A549 (cell line): ENCODE measurements around the gene NUDT2. TPM values are rescaled to one million over a fixed set of nuclear protein-coding genes. Genes with fewer than 3 reads are reported as not detected.

Experiments
- ATAC-seq, 2 experiments: fragments of 200-7000 bp in 1 of 2; fragments of >200 bp in 1 of 2; cut with Nextera tagmentation in 1 of 2; cut with Tn5 transposase in 1 of 2; 3 replicates each; pipeline versions ENCODE4 v1.8.0 to v1.9.1; 2018 to 2020; ENCODE audit warnings: mild to moderate bottlenecking in 1 of 2, moderate library complexity in 1 of 2
- CTCF ChIA-PET: fragments of 300-600 bp; sonication (Branson Sonifier 250); formaldehyde crosslinking; extraction: SDS; loops from one replicate; lab custom pipeline; 2021; ENCODE audit warnings: antibody characterized with exemption, inconsistent platforms; lab: Yijun Ruan, JAX
- POLR2A ChIA-PET: fragments of 350-600 bp; formaldehyde crosslinking; extraction: SDS; loops from one replicate; lab custom pipeline; 2021; ENCODE audit warnings: antibody characterized with exemption, inconsistent platforms; lab: Yijun Ruan, JAX
- DNase-seq, 2 experiments: peaks; one replicate each; pipeline versions ENCODE4 v3.0.0 to v3.0.0-alpha.2; 2011 to 2016; ENCODE audit warnings: low read depth in 1 of 2, low spot score in 1 of 2
- FAIRE-seq: peaks from 2 replicates; lab custom pipeline; 2011; peaks lifted over from hg19 to GRCh38; lab: Jason Lieb, UNC
- H3K27ac ChIP-seq, 2 experiments: fragments of >200 bp; sonication (Bioruptor Twin); formaldehyde crosslinking; 3 replicates each; pipeline ENCODE4 v1.5.1; 2016 to 2017
- H3K4me1 ChIP-seq: fragments of >200 bp; sonication (Bioruptor Twin); formaldehyde crosslinking; 3 replicates; pipeline ENCODE4 v1.6.1; 2016
- H3K4me2 ChIP-seq: fragments of >200 bp; sonication (Bioruptor Twin); formaldehyde crosslinking; 3 replicates; pipeline ENCODE4 v1.6.1; 2016
- H3K4me3 ChIP-seq: fragments of >200 bp; sonication (Bioruptor Twin); formaldehyde crosslinking; 3 replicates; pipeline ENCODE4 v1.5.1; 2016
- H3K9me3 ChIP-seq: fragments of >200 bp; sonication (Bioruptor Twin); formaldehyde crosslinking; 3 replicates; pipeline ENCODE4 v1.6.1; 2016
- CHD4 ChIP-seq: fragments of 200-600 bp; sonication (generic); IDR thresholded peaks from 2 replicates; pipeline ENCODE4 v1.6.1; 2016; ENCODE audit warnings: antibody characterized with exemption, mild to moderate bottlenecking, borderline replicate concordance
- CTCF ChIP-seq: fragments of >200 bp; sonication (Bioruptor Twin); formaldehyde crosslinking; IDR thresholded peaks from 3 replicates; pipeline ENCODE4 v1.5.1; 2016
- EHF ChIP-seq: fragments of 250-450 bp; sonication (Bioruptor Pico); IDR thresholded peaks from 2 replicates; pipeline ENCODE4 v1.5.0; 2020; ENCODE audit warnings: mild to moderate bottlenecking
- EHMT2 ChIP-seq: fragments of 200-600 bp; sonication (generic); IDR thresholded peaks from 2 replicates; pipeline ENCODE4 v1.6.1; 2016; ENCODE audit warnings: antibody characterized with exemption, low read depth, mild to moderate bottlenecking, moderate library complexity
- EP300 ChIP-seq, 2 experiments: fragments of >200 bp; sonication (Bioruptor Twin); formaldehyde crosslinking; IDR thresholded peaks; 2 replicates in 1 of 2; 3 replicates in 1 of 2; pipeline ENCODE4 v1.6.1; 2016 to 2017
- ESRRA ChIP-seq: fragments of 150-350 bp; IDR thresholded peaks from 2 replicates; pipeline ENCODE4 v1.6.1; 2014; ENCODE audit warnings: mild to moderate bottlenecking, low read length, borderline replicate concordance
- FOSB ChIP-seq: fragments of 250-450 bp; sonication (Bioruptor Pico); IDR thresholded peaks from 2 replicates; pipeline ENCODE4 v1.5.0; 2020; ENCODE audit warnings: mild to moderate bottlenecking, moderate library complexity
- HDAC2 ChIP-seq: fragments of 200-600 bp; sonication (generic); IDR thresholded peaks from 2 replicates; pipeline ENCODE4 v1.6.1; 2016
- HEYL ChIP-seq: fragments of 250-450 bp; sonication (Bioruptor Pico); IDR thresholded peaks from 2 replicates; pipeline ENCODE4 v1.8.0; 2021; ENCODE audit warnings: mild to moderate bottlenecking, moderate library complexity
- MAFK ChIP-seq: fragments of 450-650 bp; IDR thresholded peaks from 2 replicates; pipeline ENCODE4 v1.6.1; 2014; ENCODE audit not compliant: partially characterized antibody
- PHF8 ChIP-seq: fragments of 200-600 bp; sonication (generic); IDR thresholded peaks from 2 replicates; pipeline ENCODE4 v1.6.1; 2016; ENCODE audit warnings: low read depth, mild to moderate bottlenecking, antibody characterized with exemption, moderate library complexity, borderline replicate concordance
- RAD21 ChIP-seq, 2 experiments: fragments of >200 bp in 1 of 2; sonication (Bioruptor Twin) in 1 of 2; formaldehyde crosslinking in 1 of 2; IDR thresholded peaks in 1 of 2; conservative IDR thresholded peaks in 1 of 2; 2 replicates in 1 of 2; 3 replicates in 1 of 2; pipeline ENCODE4 v1.6.1; 2012 to 2018; ENCODE audit warnings: inconsistent platforms in 1 of 2
- RARB ChIP-seq: fragments of 250-450 bp; sonication (Bioruptor Pico); IDR thresholded peaks from 2 replicates; pipeline ENCODE4 v1.8.0; 2021; ENCODE audit warnings: mild to moderate bottlenecking, moderate library complexity
- RNF2 ChIP-seq: fragments of 200-600 bp; sonication (generic); IDR thresholded peaks from 2 replicates; pipeline ENCODE4 v1.6.1; 2016; ENCODE audit warnings: low read depth, mild to moderate bottlenecking, antibody characterized with exemption, moderate library complexity, borderline replicate concordance
- SMC3 ChIP-seq: fragments of >200 bp; sonication (Bioruptor Twin); formaldehyde crosslinking; IDR thresholded peaks from 3 replicates; pipeline ENCODE4 v1.6.1; 2018; ENCODE audit warnings: inconsistent platforms
- ZNF302 ChIP-seq: fragments of 250-450 bp; sonication (Bioruptor Pico); IDR thresholded peaks from 2 replicates; pipeline ENCODE4 v1.9.0; 2021; ENCODE audit warnings: inconsistent platforms, mild to moderate bottlenecking, moderate library complexity
- WGBS: methylation state at CpG from one replicate; pipeline ENCODE4 v1.1.6; 2017; ENCODE audit errors: missing lambda C conversion rate; 5-methylcytosine and 5-hydroxymethylcytosine counted together
- polyA plus RNA-seq, 4 experiments: library from polyadenylated mRNA; depleted of rRNA in 3 of 4; stranded (reverse); fragments of >200 nt; fragmentation: RNase III in 1 of 4; extraction: RNeasy Plus Mini Kit Qiagen cat#74134 plus additional on column Dnase treatment in 1 of 4; gene quantifications; 2 replicates in 3 of 4; 3 replicates in 1 of 4; pipeline ENCODE4 v1.2.3, GENCODE V29; 2011 to 2017
- TF ChIP-seq, protein P1 (sequence below): fragments of >200 bp; sonication (Bioruptor Twin); formaldehyde crosslinking; IDR thresholded peaks from 3 replicates; pipeline ENCODE4 v1.6.1; 2016
- TF ChIP-seq, protein P2 (sequence below): fragments of 450-650 bp; IDR thresholded peaks from 2 replicates; pipeline ENCODE4 v1.6.1; 2014; ENCODE audit warnings: antibody characterized with exemption
- TF ChIP-seq, protein P3 (sequence below): fragments of 200-600 bp; sonication (generic); IDR thresholded peaks from 2 replicates; pipeline ENCODE4 v1.6.1; 2016; ENCODE audit warnings: antibody characterized with exemption, mild to moderate bottlenecking, moderate library complexity

The NUDT2 gene
- polyA plus RNA-seq, 2 of the 4 experiments (the other 2 are of a cell fraction), result 25.5 to 26.4 TPM

- POLR2A ChIA-PET, result no interaction called here
- no peaks in the 10 kb centered on the region for H3K9me3 ChIP-seq
- H3K4me1 ChIP-seq, result peaks cover 19% of the 10 kb centered on the region
- CTCF ChIA-PET, result interaction anchor here (0.6 to 23.6 kb wide), 42 partner anchors 9 to 411 kb away, joined by 3 to 417 read pairs (median 4); partner anchors contain the start of genes DCTN3 and MYORG
- peak; percentile 74 to 75 for TF ChIP-seq RAD21 (conservative IDR thresholded peaks at IDR 0.05 in 1 of 2, IDR thresholded peaks at IDR 0.05 in 1 of 2)
- TF ChIP-seq CTCF, result peak; percentile 69
- TF ChIP-seq SMC3, result peak; percentile 73
- peak; percentile 20 for TF ChIP-seq MAFK
- no peak for TF ChIP-seq EHMT2
- DNase-seq (peak; percentile 36 to 67), ATAC-seq (no peak), FAIRE-seq (peak; percentile 43)
- no peak overlapping the region for H3K4me3 ChIP-seq
- 0 out of 3 replicates have a peak overlapping the region, but pooled peaks have one; percentile 9 for H3K4me2 ChIP-seq
- H3K27ac ChIP-seq, result no peak overlapping the region
- 36% methylated on average over 7 of the region's 7 CpGs for WGBS
These were observed 3.0 kb downstream of the NUDT2 start for GRCh38 chr9:34332076-34332964.

GRCh38 chr9:34333836-34334235 lies 4.5 kb downstream of the NUDT2 start:
- Histone ChIP-seq H3K4me2 (no peak overlapping the region), H3K27ac (no peak overlapping the region), H3K9me3 (no peaks in the 10 kb centered on the region), H3K4me3 (no peak overlapping the region), H3K4me1 (peaks cover 14% of the 10 kb centered on the region; the same call in 2 of the 3 replicates)
- TF ChIP-seq PHF8 (no peak), RARB (no peak), RNF2 (no peak), FOSB (CRISPR knock-in tag) (no peak), EHF (no peak), CHD4 (no peak), EP300 (IDR thresholded peaks at IDR 0.05) (no peak), ZNF302 (CRISPR knock-in tag) (no peak), ESRRA (no peak), HDAC2 (no peak), HEYL (CRISPR knock-in tag) (no peak)
- TF ChIP-seq, protein P1, sequence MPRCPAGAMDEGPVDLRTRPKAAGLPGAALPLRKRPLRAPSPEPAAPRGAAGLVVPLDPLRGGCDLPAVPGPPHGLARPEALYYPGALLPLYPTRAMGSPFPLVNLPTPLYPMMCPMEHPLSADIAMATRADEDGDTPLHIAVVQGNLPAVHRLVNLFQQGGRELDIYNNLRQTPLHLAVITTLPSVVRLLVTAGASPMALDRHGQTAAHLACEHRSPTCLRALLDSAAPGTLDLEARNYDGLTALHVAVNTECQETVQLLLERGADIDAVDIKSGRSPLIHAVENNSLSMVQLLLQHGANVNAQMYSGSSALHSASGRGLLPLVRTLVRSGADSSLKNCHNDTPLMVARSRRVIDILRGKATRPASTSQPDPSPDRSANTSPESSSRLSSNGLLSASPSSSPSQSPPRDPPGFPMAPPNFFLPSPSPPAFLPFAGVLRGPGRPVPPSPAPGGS, result no peak
- TF ChIP-seq, protein P2, sequence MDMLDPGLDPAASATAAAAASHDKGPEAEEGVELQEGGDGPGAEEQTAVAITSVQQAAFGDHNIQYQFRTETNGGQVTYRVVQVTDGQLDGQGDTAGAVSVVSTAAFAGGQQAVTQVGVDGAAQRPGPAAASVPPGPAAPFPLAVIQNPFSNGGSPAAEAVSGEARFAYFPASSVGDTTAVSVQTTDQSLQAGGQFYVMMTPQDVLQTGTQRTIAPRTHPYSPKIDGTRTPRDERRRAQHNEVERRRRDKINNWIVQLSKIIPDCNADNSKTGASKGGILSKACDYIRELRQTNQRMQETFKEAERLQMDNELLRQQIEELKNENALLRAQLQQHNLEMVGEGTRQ, result no peak
- TF ChIP-seq, protein P3, sequence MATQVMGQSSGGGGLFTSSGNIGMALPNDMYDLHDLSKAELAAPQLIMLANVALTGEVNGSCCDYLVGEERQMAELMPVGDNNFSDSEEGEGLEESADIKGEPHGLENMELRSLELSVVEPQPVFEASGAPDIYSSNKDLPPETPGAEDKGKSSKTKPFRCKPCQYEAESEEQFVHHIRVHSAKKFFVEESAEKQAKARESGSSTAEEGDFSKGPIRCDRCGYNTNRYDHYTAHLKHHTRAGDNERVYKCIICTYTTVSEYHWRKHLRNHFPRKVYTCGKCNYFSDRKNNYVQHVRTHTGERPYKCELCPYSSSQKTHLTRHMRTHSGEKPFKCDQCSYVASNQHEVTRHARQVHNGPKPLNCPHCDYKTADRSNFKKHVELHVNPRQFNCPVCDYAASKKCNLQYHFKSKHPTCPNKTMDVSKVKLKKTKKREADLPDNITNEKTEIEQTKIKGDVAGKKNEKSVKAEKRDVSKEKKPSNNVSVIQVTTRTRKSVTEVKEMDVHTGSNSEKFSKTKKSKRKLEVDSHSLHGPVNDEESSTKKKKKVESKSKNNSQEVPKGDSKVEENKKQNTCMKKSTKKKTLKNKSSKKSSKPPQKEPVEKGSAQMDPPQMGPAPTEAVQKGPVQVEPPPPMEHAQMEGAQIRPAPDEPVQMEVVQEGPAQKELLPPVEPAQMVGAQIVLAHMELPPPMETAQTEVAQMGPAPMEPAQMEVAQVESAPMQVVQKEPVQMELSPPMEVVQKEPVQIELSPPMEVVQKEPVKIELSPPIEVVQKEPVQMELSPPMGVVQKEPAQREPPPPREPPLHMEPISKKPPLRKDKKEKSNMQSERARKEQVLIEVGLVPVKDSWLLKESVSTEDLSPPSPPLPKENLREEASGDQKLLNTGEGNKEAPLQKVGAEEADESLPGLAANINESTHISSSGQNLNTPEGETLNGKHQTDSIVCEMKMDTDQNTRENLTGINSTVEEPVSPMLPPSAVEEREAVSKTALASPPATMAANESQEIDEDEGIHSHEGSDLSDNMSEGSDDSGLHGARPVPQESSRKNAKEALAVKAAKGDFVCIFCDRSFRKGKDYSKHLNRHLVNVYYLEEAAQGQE, result no peak
- WGBS, result 93% methylated on average over 3 of the region's 3 CpGs
- CTCF ChIA-PET, result interaction anchor here (0.8 to 23.6 kb wide), 15 partner anchors 8 to 273 kb away, joined by 3 to 417 read pairs (median 4); partner anchors contain the start of gene MYORG
- POLR2A ChIA-PET, result interaction anchor here (0.7 to 1.2 kb wide), 2 partner anchors 43 to 285 kb away, joined by 5 to 7 read pairs; partner anchors contain the start of genes MYORG and UBAP2
- FAIRE-seq (no peak), ATAC-seq (no peak), DNase-seq (no peak)
